Thyroid gland (tissue), 4 donors: Measurements from ENCODE around the gene PEX10. TPM values are rescaled to one million over a fixed set of nuclear protein-coding genes. Genes with fewer than 3 reads are reported as not detected.

Source experiments
- DNase-seq, 2 donors: peaks; one replicate each; pipeline ENCODE4 v3.0.0-alpha.2; 2019
- H3K27ac ChIP-seq, 3 donors: fragments of 200-600 bp; sonication (generic); 1 replicate in 2 of 3; 2 replicates in 1 of 3; pipeline ENCODE4 v1.5.1; 2016 to 2019; ENCODE audit warnings: mild to moderate bottlenecking in 1 of 3, moderate library complexity in 1 of 3
- H3K27me3 ChIP-seq: fragments of 200-600 bp; sonication (generic); one replicate; pipeline ENCODE4 v1.5.1; 2019
- H3K36me3 ChIP-seq, 2 donors: fragments of 200-600 bp; sonication (generic); one replicate each; pipeline ENCODE4 v1.5.1; 2016 to 2019
- H3K4me1 ChIP-seq, 2 donors: fragments of 200-600 bp; sonication (generic); one replicate each; pipeline ENCODE4 v1.5.1; 2017 to 2019
- H3K4me3 ChIP-seq, 3 donors: fragments of 200-600 bp; sonication (generic); replicated peaks in 1 of 3; 1 replicate in 2 of 3; 2 replicates in 1 of 3; pipeline ENCODE4 v1.5.1; 2016; ENCODE audit warnings: mild to moderate bottlenecking in 1 of 3
- H3K9me3 ChIP-seq: fragments of 200-600 bp; sonication (generic); one replicate; pipeline ENCODE4 v1.5.1; 2017
- POLR2A ChIP-seq, 2 donors: fragments of 450-650 bp; IDR thresholded peaks; one replicate each; pipeline ENCODE4 v1.6.1; 2017; ENCODE audit warnings: antibody characterized with exemption in 2 of 2, mild to moderate bottlenecking in 2 of 2, moderate library complexity in 1 of 2
- WGBS, 2 donors: methylation state at CpG; one replicate each; pipeline ENCODE4 v1.1.5; 2017; 5-methylcytosine and 5-hydroxymethylcytosine counted together
- intact Hi-C: fragments of 100-400 bp; cut with DNase I; formaldehyde crosslinking; loops from one replicate; pipeline ENCODE4 v1.15.1; 2023
- total RNA-seq, 4 donors: library from RNA; depleted of rRNA; stranded (reverse); fragments of >200 nt; gene quantifications; one replicate each; pipeline ENCODE4 v1.2.3, GENCODE V29; 2016
- TF ChIP-seq, protein P1 (sequence below), 6 experiments: fragments of 200-600 bp in 3 of 6; fragments of 450-650 bp in 3 of 6; sonication (generic) in 3 of 6; IDR thresholded peaks; one replicate each; pipeline ENCODE4 v1.5.1; 2016 to 2019; ENCODE audit warnings: antibody characterized with exemption in 6 of 6, mild to moderate bottlenecking in 2 of 6, inconsistent platforms in 1 of 6, moderate library complexity in 1 of 6

Gene PEX10
- total RNA-seq, 4 donors from 2014 or later, result 25.0 to 35.2 (median 33.5) TPM

DNA sequence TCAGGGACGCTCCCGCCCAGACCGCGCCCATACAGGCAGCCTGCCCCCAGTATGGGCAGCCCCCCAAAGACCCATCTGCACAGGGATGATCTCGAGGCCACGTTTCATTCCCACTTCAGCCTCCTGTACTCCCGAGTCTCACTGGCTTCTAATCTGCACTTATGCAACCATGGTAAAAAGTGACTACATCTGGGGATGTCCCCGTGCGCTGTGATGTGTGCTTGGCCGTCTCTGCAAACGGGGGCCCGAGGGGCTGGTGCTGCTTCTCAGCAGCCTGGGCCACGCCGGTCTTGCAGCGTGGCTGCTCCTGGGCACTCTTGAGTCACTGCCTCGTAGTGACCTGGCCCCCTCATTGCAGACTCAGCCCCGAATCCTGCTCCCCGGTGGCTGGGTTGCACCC, 46.3 kb upstream of the PEX10 start:
- intact Hi-C loops, result no loop called here
- no peak overlapping the region for H3K27ac ChIP-seq
- H3K4me3 ChIP-seq, result no peak overlapping the region
- 81 to 95% methylated on average over 13 to 18 of the region's 18 CpGs for WGBS, 2 donors
- DNase-seq, result no peak
- H3K4me1 ChIP-seq, result peaks cover 6 to 10% of the 10 kb centered on the region in 2 donors
- TF ChIP-seq POLR2A (IDR thresholded peaks at IDR 0.05), result no peak
- TF ChIP-seq, protein P1, sequence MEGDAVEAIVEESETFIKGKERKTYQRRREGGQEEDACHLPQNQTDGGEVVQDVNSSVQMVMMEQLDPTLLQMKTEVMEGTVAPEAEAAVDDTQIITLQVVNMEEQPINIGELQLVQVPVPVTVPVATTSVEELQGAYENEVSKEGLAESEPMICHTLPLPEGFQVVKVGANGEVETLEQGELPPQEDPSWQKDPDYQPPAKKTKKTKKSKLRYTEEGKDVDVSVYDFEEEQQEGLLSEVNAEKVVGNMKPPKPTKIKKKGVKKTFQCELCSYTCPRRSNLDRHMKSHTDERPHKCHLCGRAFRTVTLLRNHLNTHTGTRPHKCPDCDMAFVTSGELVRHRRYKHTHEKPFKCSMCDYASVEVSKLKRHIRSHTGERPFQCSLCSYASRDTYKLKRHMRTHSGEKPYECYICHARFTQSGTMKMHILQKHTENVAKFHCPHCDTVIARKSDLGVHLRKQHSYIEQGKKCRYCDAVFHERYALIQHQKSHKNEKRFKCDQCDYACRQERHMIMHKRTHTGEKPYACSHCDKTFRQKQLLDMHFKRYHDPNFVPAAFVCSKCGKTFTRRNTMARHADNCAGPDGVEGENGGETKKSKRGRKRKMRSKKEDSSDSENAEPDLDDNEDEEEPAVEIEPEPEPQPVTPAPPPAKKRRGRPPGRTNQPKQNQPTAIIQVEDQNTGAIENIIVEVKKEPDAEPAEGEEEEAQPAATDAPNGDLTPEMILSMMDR (IDR thresholded peaks at IDR 0.05), result no peak
- no peaks in the 10 kb centered on the region for H3K36me3 ChIP-seq
- no peaks in the 10 kb centered on the region for H3K9me3 ChIP-seq
- no peaks in the 10 kb centered on the region for H3K27me3 ChIP-seq

DNA sequence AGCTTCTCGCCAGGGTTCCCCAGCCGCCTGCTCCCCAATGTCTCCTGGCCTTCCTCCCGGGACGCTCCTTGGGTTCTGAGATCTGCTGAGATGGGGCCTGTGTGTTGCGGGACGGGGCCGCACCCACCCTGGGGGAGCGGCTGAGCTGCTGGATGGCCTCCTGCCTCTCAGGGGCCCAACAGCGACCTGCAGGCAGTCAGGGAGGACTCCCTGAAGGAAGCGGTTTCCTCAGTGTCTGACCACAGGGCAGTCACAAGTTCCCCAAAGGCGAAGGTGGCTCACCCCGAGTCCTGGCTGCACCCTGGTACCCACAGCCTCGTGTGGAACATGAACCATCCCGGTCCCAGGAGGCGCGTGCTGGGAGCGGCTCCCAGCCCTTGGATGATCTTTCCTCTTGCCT, 45.1 kb upstream of the PEX10 start:
- Histone ChIP-seq H3K4me1 (peaks cover 6 to 12% of the 10 kb centered on the region in 2 donors), H3K4me3 (no peak overlapping the region), H3K36me3 (no peaks in the 10 kb centered on the region), H3K9me3 (no peaks in the 10 kb centered on the region), H3K27me3 (no peaks in the 10 kb centered on the region), H3K27ac (no peak overlapping the region)
- WGBS, 2 donors, result 84 to 92% methylated on average over 10 to 11 of the region's 17 CpGs
- no peak for TF ChIP-seq POLR2A (IDR thresholded peaks at IDR 0.05)
- TF ChIP-seq, protein P1 (IDR thresholded peaks at IDR 0.05), result no peak
- DNase-seq, result no peak
- intact Hi-C loops, result no loop called here

- TF ChIP-seq, protein P1 (IDR thresholded peaks at IDR 0.05), result no peak
- TF ChIP-seq POLR2A (IDR thresholded peaks at IDR 0.05), result no peak
These were observed 43.4 kb upstream of the PEX10 start for GRCh38 chr1:2455757-2456156.

DNA sequence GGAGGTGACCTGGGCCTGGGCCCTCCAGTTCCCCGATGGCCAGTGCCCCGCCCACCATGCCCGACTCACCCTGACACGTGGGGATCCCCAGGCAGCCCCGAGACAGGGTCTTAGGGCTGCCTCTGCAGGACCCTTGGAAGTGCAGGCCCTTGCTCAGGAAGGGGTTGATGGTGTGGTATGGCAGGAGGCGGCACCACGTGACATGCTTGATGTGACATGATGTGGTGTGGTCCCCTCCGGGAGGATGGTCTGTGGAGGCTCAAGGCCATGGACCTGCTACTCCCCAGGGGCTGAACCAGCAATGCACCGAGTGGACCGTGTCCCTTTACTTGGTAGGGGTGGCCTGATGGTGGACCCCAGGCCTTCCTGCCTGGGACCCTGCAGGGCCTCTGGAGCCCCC, 41.9 kb upstream of the PEX10 start:
- no peaks in the 10 kb centered on the region for H3K27me3 ChIP-seq
- 73 to 90% methylated on average over 3 to 6 of the region's 10 CpGs for WGBS, 2 donors
- H3K4me3 ChIP-seq, result no peak overlapping the region
- H3K4me1 ChIP-seq, result peaks cover 0 to 8% of the 10 kb centered on the region in 2 donors
- no peak for DNase-seq
- H3K9me3 ChIP-seq, result no peaks in the 10 kb centered on the region
- TF ChIP-seq POLR2A (IDR thresholded peaks at IDR 0.05), result no peak
- TF ChIP-seq, protein P1 (IDR thresholded peaks at IDR 0.05), result no peak
- no peaks in the 10 kb centered on the region for H3K36me3 ChIP-seq
- intact Hi-C loops, result no loop called here
- H3K27ac ChIP-seq, result no peak overlapping the region

More at GRCh38 chr1:2455757-2456156, 43.4 kb upstream of the PEX10 start:
- intact Hi-C loops, result no loop called here
- Histone ChIP-seq H3K27me3 (no peaks in the 10 kb centered on the region), H3K9me3 (no peaks in the 10 kb centered on the region), H3K27ac (no peak overlapping the region), H3K4me3 (no peak overlapping the region), H3K4me1 (peaks cover 6 to 19% of the 10 kb centered on the region in 2 donors), H3K36me3 (no peaks in the 10 kb centered on the region)
- WGBS, 2 donors, result 63 to 70% methylated on average over 17 to 19 of the region's 21 CpGs
- DNase-seq, result no peak

DNA sequence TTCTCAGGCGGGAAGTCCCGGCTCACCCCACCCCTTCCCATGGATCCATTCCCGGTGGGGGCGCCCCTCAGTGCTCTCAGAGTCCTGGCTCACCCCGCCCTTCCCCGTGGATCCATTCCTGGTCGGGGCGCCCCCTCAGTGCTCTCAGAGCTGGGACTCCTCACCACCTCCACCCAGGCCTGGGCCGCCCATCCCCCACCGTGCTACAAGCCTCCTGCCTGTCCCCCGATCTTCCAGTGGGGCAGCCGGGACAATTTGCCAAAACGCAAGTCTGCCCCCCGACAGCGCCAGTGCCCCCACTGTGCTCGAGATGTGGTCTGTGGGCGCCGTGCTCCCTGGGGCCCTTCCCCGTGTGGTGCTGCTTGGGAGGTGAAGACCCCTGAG, 40.6 kb upstream of the PEX10 start:
- DNase-seq, result no peak
- Histone ChIP-seq H3K9me3 (no peaks in the 10 kb centered on the region), H3K27me3 (no peaks in the 10 kb centered on the region), H3K4me3 (no peak overlapping the region), H3K36me3 (no peaks in the 10 kb centered on the region), H3K4me1 (peaks cover 0 to 8% of the 10 kb centered on the region in 2 donors), H3K27ac (no peak overlapping the region)
- no peak for TF ChIP-seq POLR2A (IDR thresholded peaks at IDR 0.05)
- TF ChIP-seq, protein P1 (IDR thresholded peaks at IDR 0.05), result no peak
- intact Hi-C loops, result no loop called here
- 65 to 75% methylated on average over 8 to 12 of the region's 19 CpGs for WGBS, 2 donors
